Urinary bladder (tissue), 4 donors: ENCODE results near the gene TMEM179. TPM values are rescaled to one million over a fixed set of nuclear protein-coding genes. Genes with fewer than 3 reads are reported as not detected.

Source experiments
- DNase-seq: peaks from one replicate; pipeline ENCODE4 v3.0.0-alpha.2; 2015; ENCODE audit errors: extremely low spot score
- H3K27ac ChIP-seq: one replicate; pipeline ENCODE4 v1.5.1; 2013; ENCODE audit warnings: low read depth, mild to moderate bottlenecking, moderate library complexity
- H3K36me3 ChIP-seq: one replicate; pipeline ENCODE4 v1.6.1; 2013; ENCODE audit warnings: mild to moderate bottlenecking, moderate library complexity; ENCODE audit not compliant: insufficient read depth
- H3K4me1 ChIP-seq: one replicate; pipeline ENCODE4 v1.6.1; 2013; ENCODE audit warnings: mild to moderate bottlenecking, moderate library complexity; ENCODE audit not compliant: insufficient read depth
- H3K4me3 ChIP-seq: one replicate; pipeline ENCODE4 v1.5.1; 2013; ENCODE audit warnings: low read depth, low read length
- WGBS: extraction: QIAGEN DNeasy Blood & Tissue Kit; methylation state at CpG from one replicate; pipeline ENCODE4 v1.1.7; 2013; 5-methylcytosine and 5-hydroxymethylcytosine counted together
- polyA plus RNA-seq: library from polyadenylated mRNA; stranded (reverse); fragments of 200-250 nt; gene quantifications from one replicate; pipeline ENCODE4 v1.2.3, GENCODE V29; 2013
- total RNA-seq: library from RNA; depleted of rRNA; stranded (reverse); fragments of >200 nt; gene quantifications from one replicate; pipeline ENCODE4 v1.2.3, GENCODE V29; 2014
- donor health status: healthy with polysubstance abuse.
- donor health status: healthy.

Gene TMEM179
- total and polyA plus RNA-seq, 2 donors = 1.9 to 3.0 TPM

DNA sequence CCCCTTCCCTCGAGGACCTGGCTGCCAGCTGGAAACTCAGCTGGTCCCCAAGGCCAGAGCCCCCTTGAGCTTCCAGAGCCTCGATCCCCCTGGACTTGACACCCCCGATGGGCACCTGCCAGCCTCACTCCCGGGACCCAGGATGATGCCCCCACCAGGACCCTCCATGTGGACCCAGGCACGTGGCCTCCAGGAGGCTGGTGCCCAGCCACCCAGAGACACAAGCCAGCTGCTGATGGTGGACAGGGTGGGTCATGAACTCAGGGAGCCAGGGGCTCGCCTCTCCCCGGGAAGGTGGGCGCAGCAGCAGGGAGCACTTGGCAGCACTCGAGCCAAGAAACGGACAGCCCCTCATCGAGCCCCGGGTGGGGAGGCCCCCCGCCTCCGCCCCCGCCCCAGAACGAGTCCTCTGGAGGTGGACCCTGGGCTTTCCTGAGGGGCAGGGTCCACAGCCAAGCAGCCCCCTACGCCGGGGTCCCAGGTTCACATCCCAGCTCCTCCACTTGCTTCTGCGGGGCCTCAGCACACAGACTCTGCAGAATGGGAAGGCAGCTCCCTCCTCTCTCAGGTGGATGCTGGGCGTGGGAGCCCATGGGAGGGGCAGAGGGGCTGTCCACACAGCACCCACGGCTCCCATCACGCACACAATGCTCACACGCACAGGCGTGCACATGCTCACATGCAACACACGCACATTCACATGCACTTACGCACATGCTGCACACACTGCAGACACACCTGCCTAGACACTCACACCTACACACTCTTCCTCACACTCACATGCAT, 12.9 kb downstream of the TMEM179 start:
- WGBS = 86% methylated on average over 26 of the region's 26 CpGs
- H3K27ac ChIP-seq = no peak overlapping the region
- no peak for DNase-seq

GRCh38 chr14:104591031-104591430, 13.5 kb downstream of the TMEM179 start:
- no peak for DNase-seq
- H3K4me1 ChIP-seq = no peaks in the 10 kb centered on the region
- H3K36me3 ChIP-seq = no peaks in the 10 kb centered on the region
- no peak overlapping the region for H3K4me3 ChIP-seq
- 78% methylated on average over 7 of the region's 7 CpGs for WGBS
- no peak overlapping the region for H3K27ac ChIP-seq

More for the DNA sequence above, 12.9 kb downstream of the TMEM179 start:
- no peaks in the 10 kb centered on the region for H3K36me3 ChIP-seq
- H3K4me3 ChIP-seq = no peak overlapping the region
- H3K4me1 ChIP-seq = no peaks in the 10 kb centered on the region

GRCh38 chr14:104590240-104590965, 14.2 kb downstream of the TMEM179 start:
- WGBS = 80% methylated on average over 23 of the region's 23 CpGs

GRCh38 chr14:104589338-104590195, 15.0 kb downstream of the TMEM179 start:
- DNase-seq = no peak
- Histone ChIP-seq H3K4me1 (no peaks in the 10 kb centered on the region), H3K27ac (no peak overlapping the region), H3K36me3 (no peaks in the 10 kb centered on the region), H3K4me3 (no peak overlapping the region)
- 85% methylated on average over 26 of the region's 26 CpGs for WGBS

More at GRCh38 chr14:104590240-104590965, 14.2 kb downstream of the TMEM179 start:
- Histone ChIP-seq H3K27ac (no peak overlapping the region), H3K36me3 (no peaks in the 10 kb centered on the region), H3K4me1 (no peaks in the 10 kb centered on the region), H3K4me3 (no peak overlapping the region)
- no peak for DNase-seq

- H3K27ac ChIP-seq = no peak overlapping the region
- no peaks in the 10 kb centered on the region for H3K4me1 ChIP-seq
- 89% methylated on average over 38 of the region's 38 CpGs for WGBS
- DNase-seq = no peak
- no peaks in the 10 kb centered on the region for H3K36me3 ChIP-seq
- no peak overlapping the region for H3K4me3 ChIP-seq
Observed at GRCh38 chr14:104588066-104588857, 16.3 kb downstream of the TMEM179 start.

GRCh38 chr14:104587641-104588040, 16.9 kb downstream of the TMEM179 start:
- Histone ChIP-seq H3K36me3 (no peaks in the 10 kb centered on the region), H3K27ac (no peak overlapping the region), H3K4me3 (no peak overlapping the region), H3K4me1 (no peaks in the 10 kb centered on the region)
- WGBS = 59% methylated on average over 19 of the region's 19 CpGs
- DNase-seq = no peak

DNA sequence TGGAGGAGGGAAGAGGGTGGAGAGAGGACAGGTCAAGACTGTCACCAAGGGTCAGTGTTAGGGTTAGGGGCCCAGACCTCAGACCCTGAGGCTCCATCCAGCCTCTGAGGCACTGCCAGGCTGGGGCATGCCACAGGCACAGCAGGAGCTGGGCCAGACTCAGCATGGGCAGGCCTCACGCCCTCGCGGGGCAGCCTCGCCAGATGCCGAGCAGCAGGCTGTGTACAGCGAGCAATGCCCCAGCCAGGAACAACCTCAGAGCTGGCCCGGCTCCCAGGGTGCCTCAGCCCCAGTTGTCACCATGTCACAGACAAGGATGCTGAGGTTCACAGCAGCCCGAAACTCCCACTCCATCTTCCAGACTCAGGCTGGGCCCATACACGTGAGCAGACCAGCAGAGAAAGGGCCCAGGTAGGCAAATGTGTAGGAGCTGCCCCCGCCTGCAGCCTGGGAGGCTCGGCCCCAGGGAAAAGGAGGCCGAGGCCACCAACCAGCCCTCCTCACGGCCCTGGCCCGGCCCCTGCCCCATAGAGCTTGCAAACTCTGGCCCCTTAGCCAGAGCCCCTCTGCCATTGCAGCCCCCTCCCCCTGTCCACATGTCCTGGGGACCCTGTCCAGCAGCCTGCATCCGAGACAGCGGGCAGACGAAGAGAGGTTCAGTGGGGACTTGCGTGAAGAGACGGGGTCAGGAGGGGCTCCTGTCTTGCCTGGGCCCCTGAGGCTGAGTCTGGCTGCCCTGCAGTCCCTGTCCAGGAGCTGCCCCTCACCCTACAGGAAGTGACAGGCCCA, 17.5 kb downstream of the TMEM179 start:
- Histone ChIP-seq H3K4me1 (no peaks in the 10 kb centered on the region), H3K27ac (no peak overlapping the region), H3K36me3 (no peaks in the 10 kb centered on the region), H3K4me3 (no peak overlapping the region)
- DNase-seq = no peak
- 82% methylated on average over 19 of the region's 19 CpGs for WGBS

GRCh38 chr14:104585966-104586697, 18.4 kb downstream of the TMEM179 start:
- H3K27ac ChIP-seq = no peak overlapping the region
- WGBS = 60% methylated on average over 24 of the region's 24 CpGs
- no peak for DNase-seq
- H3K36me3 ChIP-seq = no peaks in the 10 kb centered on the region
- no peaks in the 10 kb centered on the region for H3K4me1 ChIP-seq
- no peak overlapping the region for H3K4me3 ChIP-seq

- WGBS = 85% methylated on average over 10 of the region's 10 CpGs
- H3K27ac ChIP-seq = no peak overlapping the region
- DNase-seq = no peak
- no peaks in the 10 kb centered on the region for H3K4me1 ChIP-seq
- no peaks in the 10 kb centered on the region for H3K36me3 ChIP-seq
- no peak overlapping the region for H3K4me3 ChIP-seq
Observed at GRCh38 chr14:104584557-104584956, 20.0 kb downstream of the TMEM179 start.

GRCh38 chr14:104583424-104584306, 20.9 kb downstream of the TMEM179 start:
- no peak overlapping the region for H3K27ac ChIP-seq
- H3K4me1 ChIP-seq = no peaks in the 10 kb centered on the region
- 79% methylated on average over 27 of the region's 27 CpGs for WGBS
- no peak overlapping the region for H3K4me3 ChIP-seq
- no peaks in the 10 kb centered on the region for H3K36me3 ChIP-seq
- no peak for DNase-seq

DNA sequence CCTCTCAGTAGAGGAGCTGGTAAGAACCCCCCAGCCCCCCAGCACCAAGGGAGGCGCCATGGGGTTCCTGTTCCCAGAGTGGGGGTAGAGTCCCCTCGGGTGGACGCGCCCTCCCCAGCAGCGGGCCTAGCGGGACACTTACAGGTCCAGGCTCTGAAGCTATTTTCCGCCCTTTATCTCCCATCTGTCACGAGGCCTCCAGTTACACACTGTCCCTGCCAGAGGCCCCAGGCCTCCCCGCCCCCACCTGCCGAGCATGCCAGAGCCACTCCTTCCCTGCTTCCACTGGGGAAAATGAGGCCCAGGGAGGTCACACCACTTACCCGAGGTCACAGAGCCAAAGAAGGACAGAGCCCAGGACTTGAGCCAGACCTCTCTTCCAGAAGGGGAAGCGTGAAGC, 21.9 kb downstream of the TMEM179 start:
- 24% methylated on average over 12 of the region's 12 CpGs for WGBS
- no peak for DNase-seq
- no peak overlapping the region for H3K4me3 ChIP-seq
- H3K27ac ChIP-seq = no peak overlapping the region
- H3K36me3 ChIP-seq = no peaks in the 10 kb centered on the region
- no peaks in the 10 kb centered on the region for H3K4me1 ChIP-seq
